H1 (cell line): ENCODE results near the gene ZNF644. TPM values are rescaled to one million over a fixed set of nuclear protein-coding genes. Genes with fewer than 3 reads are reported as not detected.

Source experiments
- ASH2L ChIP-seq: fragments of 200-600, 300-600 bp; sonication (generic); IDR thresholded peaks from one replicate; pipeline ENCODE4 v1.7.1; 2017; ENCODE audit warnings: low read length
- CHD2 ChIP-seq: IDR thresholded peaks from 2 replicates; pipeline ENCODE4 v1.6.1; 2012; ENCODE audit warnings: low read length, improper control_type of control experiment
- EP300 ChIP-seq, 2 experiments: IDR thresholded peaks; 1 replicate in 1 of 2; 2 replicates in 1 of 2; pipeline ENCODE4 v1.6.1; 2011 to 2012; ENCODE audit warnings: low read depth in 2 of 2, low read length in 2 of 2, mild to moderate bottlenecking in 2 of 2, borderline replicate concordance in 1 of 2, inconsistent platforms in 1 of 2, moderate library complexity in 1 of 2
- HDAC2 ChIP-seq, 2 experiments: fragments of 300-600 bp in 1 of 2; sonication (generic) in 1 of 2; IDR thresholded peaks; 2 replicates each; pipeline ENCODE4 v1.6.1; 2011 to 2012; ENCODE audit warnings: low read depth in 2 of 2, low read length in 2 of 2, mild to moderate bottlenecking in 2 of 2, moderate library complexity in 2 of 2, borderline replicate concordance in 1 of 2, inconsistent platforms in 1 of 2
- KDM1A ChIP-seq: fragments of 200-600, 300-600 bp; sonication (generic); IDR thresholded peaks from 2 replicates; pipeline ENCODE4 v1.7.1; 2016; ENCODE audit warnings: mild to moderate bottlenecking, low read length, borderline replicate concordance
- NANOG ChIP-seq: IDR thresholded peaks from 2 replicates; pipeline ENCODE4 v1.6.1; 2011; ENCODE audit warnings: low read length, low read depth, mild to moderate bottlenecking, inconsistent platforms; ENCODE audit not compliant: insufficient read depth, poor library complexity, severe bottlenecking
- PHF8 ChIP-seq: fragments of 200-600 bp; sonication (generic); conservative IDR thresholded peaks from 2 replicates; pipeline ENCODE4 v1.7.1; 2012; ENCODE audit warnings: low read depth, mild to moderate bottlenecking, inconsistent platforms, low read length, moderate library complexity
- RNF2 ChIP-seq: fragments of 200-900, 300-1000 bp; sonication (generic); IDR thresholded peaks from 2 replicates; pipeline ENCODE4 v1.7.1; 2016; ENCODE audit warnings: borderline replicate concordance, low read depth, mild to moderate bottlenecking, antibody characterized with exemption, low read length; ENCODE audit not compliant: poor library complexity, severe bottlenecking; ENCODE audit errors: missing control alignments
- SUZ12 ChIP-seq: fragments of 200-600 bp; sonication (generic); IDR thresholded peaks from 2 replicates; pipeline ENCODE4 v1.6.1; 2012; ENCODE audit warnings: mild to moderate bottlenecking, inconsistent platforms, low read length, moderate library complexity, mixed read lengths
- polyA plus RNA-seq, 7 experiments: library from polyadenylated mRNA; depleted of rRNA in 3 of 7; stranded (reverse) in 5 of 7; unstranded in 2 of 7; fragments of >200 nt in 5 of 7; fragments of 200-250 nt in 2 of 7; gene quantifications; 1 replicate in 5 of 7; 2 replicates in 1 of 7; 4 replicates in 1 of 7; pipeline versions ENCODE4 v1.2.1 to v1.2.3, GENCODE V29; 2011 to 2013; ENCODE audit warnings: missing spikeins in 2 of 7, mixed read lengths in 2 of 7
- total RNA-seq: library from RNA; stranded (reverse); fragmentation: NEBNext Ultra II Directional; extraction: Animal tissue kit (Norgen Biotek cat#: 25700); gene quantifications from 2 replicates; pipeline ENCODE4 v1.2.1, GENCODE V29; 2021

The ZNF644 gene
- total and polyA plus RNA-seq, 2 of the 8 experiments (the other 6 are each of a cell fraction or from before 2014, with no cell fraction given), result 14.5 to 93.5 TPM

- TF ChIP-seq RNF2 (no peak), NANOG (no peak), HDAC2 (IDR thresholded peaks at IDR 0.05; ENCODE audit: borderline replicate concordance in 1 of 2, low read depth in 2 of 2, low read length in 2 of 2) (0 out of 4 replicates have a peak, but pooled peaks of 1 of the 2 experiments have one; percentile 35), EP300 (IDR thresholded peaks at IDR 0.05; ENCODE audit: borderline replicate concordance in 1 of 2, low read depth in 2 of 2, low read length in 2 of 2) (no peak), SUZ12 (no peak), ASH2L (no peak), KDM1A (no peak), CHD2 (no peak), PHF8 (no peak)
Measured at GRCh38 chr1:90973897-90974798, 47.7 kb downstream of the ZNF644 start (continued).
